Thyroid gland (tissue), 4 donors: Measurements from ENCODE around the gene TSHZ1.

Source experiments
- CTCF ChIP-seq, 6 experiments: fragments of 200-600 bp in 3 of 6; fragments of 450-650 bp in 3 of 6; sonication (generic) in 3 of 6; IDR thresholded peaks; one replicate each; pipeline ENCODE4 v1.5.1; 2016 to 2019; ENCODE audit warnings: antibody characterized with exemption in 6 of 6, mild to moderate bottlenecking in 2 of 6, inconsistent platforms in 1 of 6, moderate library complexity in 1 of 6
- POLR2A ChIP-seq, 2 donors: fragments of 450-650 bp; IDR thresholded peaks; one replicate each; pipeline ENCODE4 v1.6.1; 2017; ENCODE audit warnings: antibody characterized with exemption in 2 of 2, mild to moderate bottlenecking in 2 of 2, moderate library complexity in 1 of 2

- no peak for TF ChIP-seq CTCF (IDR thresholded peaks at IDR 0.05)
- no peak for TF ChIP-seq POLR2A (IDR thresholded peaks at IDR 0.05)
Observed at GRCh38 chr18:75170916-75171315, 39.7 kb upstream of the TSHZ1 start.
